ENCODE measurements around the gene PCK2.

GRCh38 chr14:24063263-24063836 lies 30.8 kb upstream of the PCK2 start:
- TF ChIP-seq SP1 (IDR thresholded peaks at IDR 0.05) (no peak), FOXK2 (IDR thresholded peaks at IDR 0.05) (no peak), BHLHE40 (IDR thresholded peaks at IDR 0.05; ENCODE audit: borderline replicate concordance) (no peak), FOXM1 (IDR thresholded peaks at IDR 0.05; ENCODE audit: borderline replicate concordance) (no peak), ELF4 (IDR thresholded peaks at IDR 0.05) (no peak)
- TF ChIP-seq, protein P1, sequence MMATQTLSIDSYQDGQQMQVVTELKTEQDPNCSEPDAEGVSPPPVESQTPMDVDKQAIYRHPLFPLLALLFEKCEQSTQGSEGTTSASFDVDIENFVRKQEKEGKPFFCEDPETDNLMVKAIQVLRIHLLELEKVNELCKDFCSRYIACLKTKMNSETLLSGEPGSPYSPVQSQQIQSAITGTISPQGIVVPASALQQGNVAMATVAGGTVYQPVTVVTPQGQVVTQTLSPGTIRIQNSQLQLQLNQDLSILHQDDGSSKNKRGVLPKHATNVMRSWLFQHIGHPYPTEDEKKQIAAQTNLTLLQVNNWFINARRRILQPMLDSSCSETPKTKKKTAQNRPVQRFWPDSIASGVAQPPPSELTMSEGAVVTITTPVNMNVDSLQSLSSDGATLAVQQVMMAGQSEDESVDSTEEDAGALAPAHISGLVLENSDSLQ (IDR thresholded peaks at IDR 0.05) = no peak
